GM21619 (cell line): ENCODE measurements around the gene COA8.
"Not testable (repeated sequence)": the region's sequence is repeated elsewhere in the genome, so short reads cannot be mapped to it uniquely, and the experiment has no call there.

Source experiments
- ATAC-seq: cut with Tn5 transposase; IDR thresholded peaks from one replicate; pipeline ENCODE4 v1.9.1; 2021; ENCODE audit not compliant: unreplicated experiment

Gene COA8

GRCh38 chr14:103568952-103569351, 6.2 kb downstream of the COA8 start:
- no peak for ATAC-seq

GRCh38 chr14:103569408-103569807, 6.6 kb downstream of the COA8 start:
- ATAC-seq = no peak

GRCh38 chr14:103574104-103574503, 11.3 kb downstream of the COA8 start:
- no peak for ATAC-seq

GRCh38 chr14:103574707-103575285, 12.0 kb downstream of the COA8 start:
- no peak for ATAC-seq

- ATAC-seq = no peak
These were observed 13.7 kb downstream of the COA8 start for GRCh38 chr14:103576371-103577024.

- ATAC-seq = no peak
These were observed 15.8 kb downstream of the COA8 start for GRCh38 chr14:103578401-103579075.

- no peak for ATAC-seq
These were observed 18.4 kb downstream of the COA8 start for GRCh38 chr14:103581206-103581605.

- no peak for ATAC-seq
These were observed 19.4 kb downstream of the COA8 start for GRCh38 chr14:103581954-103582703.

GRCh38 chr14:103584326-103584915, 21.7 kb downstream of the COA8 start:
- ATAC-seq = no peak

- ATAC-seq = peak; percentile 97
These were observed 30.8 kb downstream of the COA8 start for GRCh38 chr14:103593577-103593976.

GRCh38 chr14:103594265-103594664, 31.5 kb downstream of the COA8 start:
- no peak for ATAC-seq

- ATAC-seq = no peak
These were observed 35.0 kb downstream of the COA8 start for GRCh38 chr14:103597623-103598377.

GRCh38 chr14:103600503-103600902, 37.7 kb downstream of the COA8 start:
- no peak for ATAC-seq

GRCh38 chr14:103604620-103605019, 41.9 kb downstream of the COA8 start:
- no peak for ATAC-seq

- ATAC-seq = peak; percentile 76
These were observed 44.4 kb downstream of the COA8 start for GRCh38 chr14:103606963-103607668.

- ATAC-seq = no peak
These were observed 45.1 kb downstream of the COA8 start for GRCh38 chr14:103607822-103608221.

GRCh38 chr14:103609081-103609480, 46.3 kb downstream of the COA8 start:
- not testable (repeated sequence) for ATAC-seq

GRCh38 chr14:103611215-103611614, 48.5 kb downstream of the COA8 start:
- ATAC-seq = no peak

- ATAC-seq = no peak
These were observed 50.8 kb downstream of the COA8 start for GRCh38 chr14:103613517-103613916.
